HG03432 (cell line): ENCODE results near the gene MGAT5.

Source experiments
- ATAC-seq: cut with Tn5 transposase; IDR thresholded peaks from one replicate; pipeline ENCODE4 v1.9.1; 2021; ENCODE audit warnings: mild to moderate bottlenecking, moderate library complexity; ENCODE audit not compliant: unreplicated experiment

The MGAT5 gene

GRCh38 chr2:134386310-134386709 lies 132.4 kb downstream of the MGAT5 start:
- no peak for ATAC-seq

DNA sequence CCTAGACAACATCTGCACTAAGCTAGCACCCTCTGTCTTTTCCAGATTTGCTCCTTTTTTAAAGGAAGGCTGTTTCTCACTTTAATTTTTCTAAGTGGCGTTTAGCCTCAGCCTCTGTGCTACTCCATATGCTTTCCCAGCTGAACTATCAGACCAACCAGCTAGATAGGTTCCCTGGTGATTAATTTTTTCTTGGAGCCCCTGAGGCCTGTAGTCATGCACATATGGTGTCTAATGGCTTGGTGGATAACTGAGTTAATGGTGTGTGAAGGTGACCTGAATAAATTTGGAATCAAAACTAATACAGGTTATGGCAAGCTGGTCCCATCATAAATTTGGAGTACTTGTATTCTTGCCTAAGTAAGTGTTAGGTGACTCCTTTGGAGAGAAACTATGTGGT lies 135.5 kb downstream of the MGAT5 start:
- no peak for ATAC-seq

DNA sequence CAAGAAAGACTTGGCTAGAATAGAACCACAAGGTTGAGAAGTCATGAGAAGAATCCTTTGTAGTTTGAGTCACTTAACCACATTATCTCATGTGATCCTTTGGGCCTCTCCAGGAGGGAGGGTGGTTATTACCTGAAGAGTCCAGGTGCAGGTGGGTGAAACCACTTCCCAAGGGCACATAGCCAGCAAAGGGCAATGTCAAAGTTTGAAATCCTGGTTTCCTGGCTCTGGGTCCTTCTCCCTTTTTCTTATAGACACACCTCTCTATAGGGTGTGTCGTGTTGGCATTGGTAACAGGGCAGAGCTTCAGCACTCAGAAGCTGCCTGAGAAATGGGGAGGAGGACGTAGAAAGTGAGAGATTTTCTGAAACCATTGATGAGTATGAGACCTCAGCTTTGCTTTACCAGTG lies 137.9 kb downstream of the MGAT5 start:
- peak; percentile 90 for ATAC-seq

DNA sequence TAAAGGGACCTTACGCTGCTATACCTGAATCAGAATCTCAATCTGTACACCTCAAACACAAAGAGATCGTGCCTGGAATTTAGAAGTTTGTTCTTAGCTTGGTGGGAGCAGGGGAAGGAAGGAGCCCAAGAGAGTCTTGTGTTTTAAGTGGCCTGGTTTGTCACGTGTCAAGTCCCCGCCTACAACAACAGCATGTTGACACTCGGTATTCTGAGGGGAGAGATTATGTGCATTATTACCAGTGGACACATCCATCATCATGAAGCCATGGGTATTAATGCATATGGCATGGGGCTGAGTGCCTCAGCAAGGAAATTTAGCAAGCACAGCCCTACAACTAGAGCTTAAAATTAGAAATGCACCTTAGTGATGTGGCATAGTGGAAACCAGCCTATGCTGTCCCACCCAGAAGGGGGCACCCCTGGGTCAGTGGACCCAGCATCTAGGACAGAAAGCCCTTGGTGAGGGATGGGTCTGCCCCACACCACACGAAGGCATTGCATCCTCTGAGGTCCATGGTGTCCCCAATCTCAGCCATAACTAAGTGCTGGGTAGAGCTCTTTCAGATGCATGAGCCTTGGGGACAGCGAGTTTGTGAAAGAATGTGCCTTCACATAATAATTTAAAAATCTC lies 138.7 kb downstream of the MGAT5 start:
- no peak for ATAC-seq

DNA sequence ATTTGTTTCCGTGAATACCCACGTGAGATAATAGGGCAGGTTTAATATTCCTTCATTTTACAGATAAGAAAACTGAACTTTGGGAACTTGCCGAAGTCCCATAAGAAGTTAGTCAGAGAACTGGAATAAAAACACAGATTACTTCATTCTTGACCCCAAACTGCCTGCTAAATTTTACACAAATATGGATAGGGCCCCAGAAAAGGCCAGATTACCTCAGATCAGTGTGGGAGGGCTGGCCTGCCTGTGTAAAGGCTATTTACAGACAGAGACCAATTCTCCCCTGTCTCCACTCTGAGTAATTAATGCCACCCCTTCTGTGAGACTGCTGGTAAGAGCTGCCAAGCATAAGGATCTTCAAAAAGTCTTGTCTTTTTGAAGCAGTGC lies 139.2 kb downstream of the MGAT5 start:
- ATAC-seq = no peak

DNA sequence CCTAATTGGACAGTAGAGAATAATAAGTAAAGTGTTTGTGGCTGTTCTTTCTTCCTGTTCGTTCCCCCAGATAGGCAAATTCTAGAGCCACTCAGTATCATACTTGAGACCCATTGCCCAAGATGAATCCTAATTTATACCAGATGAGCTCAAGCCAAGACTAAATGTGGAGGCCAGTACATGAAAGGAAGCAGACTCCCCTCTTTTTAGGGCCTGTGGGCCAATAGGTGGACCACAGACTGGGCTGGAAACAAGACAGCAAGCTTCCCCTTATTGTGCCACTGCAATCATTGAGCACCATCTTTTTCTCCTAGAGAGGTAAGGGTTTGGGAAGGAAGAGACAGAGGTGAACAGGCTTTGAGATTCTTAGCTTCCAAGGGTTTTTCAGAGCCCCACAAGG lies 141.9 kb downstream of the MGAT5 start:
- no peak for ATAC-seq

GRCh38 chr2:134396493-134396892 lies 142.6 kb downstream of the MGAT5 start:
- no peak for ATAC-seq

DNA sequence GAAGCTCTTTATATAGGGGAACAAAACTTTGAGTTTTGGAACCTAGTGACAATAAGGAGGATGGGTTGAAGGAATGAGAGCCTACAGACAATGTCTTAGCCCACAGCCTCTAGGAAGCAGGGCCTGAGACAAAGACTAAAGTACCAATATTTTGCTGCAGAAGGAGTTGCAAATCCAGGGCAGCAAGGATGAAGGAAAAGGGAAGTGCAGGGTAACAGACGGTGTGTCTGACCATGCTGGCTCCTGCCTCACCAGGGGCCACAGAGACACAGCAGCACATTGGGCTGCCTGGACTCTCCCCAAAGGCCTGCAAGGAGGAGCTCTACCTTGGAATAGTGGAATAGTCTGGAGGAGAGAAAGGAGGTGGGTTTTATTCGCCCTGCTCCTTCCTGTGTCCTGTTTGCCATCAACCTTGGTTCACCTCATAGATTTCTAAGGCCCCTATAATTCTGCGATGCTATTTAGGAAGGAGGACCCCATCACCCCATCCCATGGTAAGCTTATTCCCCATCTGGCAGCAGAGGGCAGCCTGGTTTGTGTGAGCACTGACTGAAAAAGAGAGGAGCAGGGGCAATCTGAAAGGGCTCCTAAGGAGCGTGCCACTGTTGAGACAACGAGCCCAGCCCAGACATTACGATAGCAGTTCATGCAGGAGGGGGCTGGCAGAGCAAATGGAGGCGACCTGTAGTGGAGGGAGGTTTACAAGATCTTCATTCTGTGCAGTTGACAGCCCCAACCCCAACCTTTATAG lies 143.4 kb downstream of the MGAT5 start:
- ATAC-seq = no peak

- no peak for ATAC-seq
These were observed 144.4 kb downstream of the MGAT5 start for GRCh38 chr2:134398300-134398699.

DNA sequence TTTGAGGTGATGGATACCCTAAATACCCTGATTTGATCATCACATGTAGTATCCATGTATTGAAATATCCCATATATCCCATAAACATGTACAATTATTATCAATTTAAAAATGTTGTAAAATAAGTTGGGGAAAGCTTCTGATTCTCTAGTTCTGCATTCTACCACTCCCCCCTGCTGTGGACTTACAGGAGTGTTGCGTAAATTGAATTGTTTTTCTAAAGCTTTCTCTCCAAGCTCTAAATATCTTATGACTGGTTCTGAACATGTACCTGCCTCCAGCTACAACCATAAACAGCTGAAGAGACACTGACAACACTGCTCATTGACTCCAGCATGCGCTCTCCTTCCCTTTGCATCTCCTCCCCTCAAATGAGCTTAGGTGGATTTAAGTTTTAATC lies 145.2 kb downstream of the MGAT5 start:
- ATAC-seq = no peak

- ATAC-seq = no peak
These were observed 147.2 kb downstream of the MGAT5 start for GRCh38 chr2:134401081-134401497.

DNA sequence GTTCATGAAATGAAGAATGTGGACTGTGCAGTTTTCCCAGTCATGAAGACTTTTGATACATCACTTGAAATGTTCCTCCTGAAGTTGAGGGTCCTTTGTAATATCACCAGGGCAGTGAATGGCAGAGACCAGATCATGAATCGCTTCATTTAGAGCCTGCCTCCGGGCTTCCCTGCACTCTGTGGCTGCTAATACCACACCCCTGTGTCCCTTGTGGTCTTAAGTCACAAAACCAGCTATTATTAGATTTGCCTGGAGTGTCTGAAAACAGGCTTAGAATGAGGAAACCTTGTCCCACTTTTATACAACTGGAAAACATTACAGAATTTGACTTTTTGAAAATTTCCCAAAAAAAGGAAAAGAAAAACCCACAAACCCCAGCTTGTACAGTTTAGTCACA lies 147.9 kb downstream of the MGAT5 start:
- no peak for ATAC-seq

- no peak for ATAC-seq
These were observed 148.5 kb downstream of the MGAT5 start for GRCh38 chr2:134402410-134402809.

DNA sequence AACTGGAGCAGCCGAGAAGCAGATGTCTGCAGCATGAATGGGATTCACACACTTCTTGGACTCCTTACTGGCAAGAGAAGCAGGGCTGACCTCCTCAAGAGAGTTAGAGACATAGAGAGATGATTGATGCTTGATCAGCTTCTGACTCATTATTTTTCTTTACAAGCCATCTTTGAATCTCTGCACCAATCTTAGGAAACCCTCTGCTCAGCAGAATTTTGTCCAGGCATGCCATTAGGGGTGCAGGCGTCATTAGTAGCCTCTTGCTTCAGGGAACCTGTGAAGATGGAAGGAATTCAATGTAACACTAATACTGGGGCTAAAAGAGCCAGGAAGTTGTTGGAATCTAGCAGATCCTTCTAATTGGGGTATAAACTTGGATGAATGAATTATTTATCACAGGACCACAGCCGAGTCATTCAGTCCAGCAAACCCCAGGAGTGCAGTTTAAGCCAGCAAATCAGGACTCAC lies 151.8 kb downstream of the MGAT5 start:
- no peak for ATAC-seq

- no peak for ATAC-seq
These were observed 152.4 kb downstream of the MGAT5 start for GRCh38 chr2:134406311-134406710.

DNA sequence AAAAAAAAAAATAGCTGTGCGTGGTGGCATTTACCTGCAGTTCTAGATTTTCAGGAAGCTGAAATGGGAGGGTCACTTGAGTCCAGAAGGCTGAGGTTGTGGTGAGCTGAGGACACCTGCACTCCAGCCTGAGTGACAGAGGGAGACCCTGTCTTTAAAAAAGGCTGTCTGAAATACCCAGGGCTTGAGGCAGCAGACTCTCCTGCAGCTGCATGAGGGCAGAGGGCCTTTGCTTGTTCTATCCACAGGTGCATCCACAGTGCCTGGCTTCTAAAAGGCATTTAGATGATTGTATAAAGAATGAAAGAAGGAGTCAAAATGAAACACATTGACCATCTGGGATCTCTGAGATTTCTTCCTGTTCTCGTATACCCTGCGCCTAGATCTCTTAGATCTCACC lies 152.9 kb downstream of the MGAT5 start:
- ATAC-seq = no peak

DNA sequence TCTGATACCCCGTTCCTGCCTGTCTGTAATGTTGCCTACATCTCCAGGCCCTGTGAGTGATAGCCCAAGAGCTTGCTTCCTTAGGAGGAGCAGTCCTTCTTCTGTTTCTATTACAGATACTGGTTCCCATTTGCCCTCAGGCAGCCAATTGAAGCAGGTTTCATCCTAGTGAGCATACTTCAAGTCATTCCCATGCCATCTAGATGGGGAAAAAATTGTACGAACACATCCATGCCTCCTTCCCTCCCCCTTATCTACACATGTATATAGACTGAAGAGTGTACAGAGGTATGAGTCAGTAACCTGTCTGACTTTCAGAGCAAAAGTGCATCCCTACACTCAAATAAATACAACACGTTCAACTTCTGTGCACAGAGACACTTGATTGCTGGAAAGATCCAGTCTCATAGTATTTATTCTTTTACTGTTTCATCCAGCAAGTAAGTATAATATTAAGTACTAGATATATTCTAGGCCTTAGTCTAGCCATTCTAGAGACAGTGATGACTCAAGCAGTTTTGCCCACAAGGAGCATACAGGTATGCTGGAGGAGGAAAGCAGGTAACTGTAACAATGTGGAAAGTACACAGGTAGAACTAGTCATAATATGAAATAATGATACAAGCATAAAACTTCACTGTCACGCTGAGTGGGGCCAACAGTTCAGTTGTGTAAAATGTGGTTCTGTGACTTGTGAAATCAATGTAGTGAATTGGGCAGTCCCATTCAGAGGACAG lies 153.4 kb downstream of the MGAT5 start:
- ATAC-seq = no peak

DNA sequence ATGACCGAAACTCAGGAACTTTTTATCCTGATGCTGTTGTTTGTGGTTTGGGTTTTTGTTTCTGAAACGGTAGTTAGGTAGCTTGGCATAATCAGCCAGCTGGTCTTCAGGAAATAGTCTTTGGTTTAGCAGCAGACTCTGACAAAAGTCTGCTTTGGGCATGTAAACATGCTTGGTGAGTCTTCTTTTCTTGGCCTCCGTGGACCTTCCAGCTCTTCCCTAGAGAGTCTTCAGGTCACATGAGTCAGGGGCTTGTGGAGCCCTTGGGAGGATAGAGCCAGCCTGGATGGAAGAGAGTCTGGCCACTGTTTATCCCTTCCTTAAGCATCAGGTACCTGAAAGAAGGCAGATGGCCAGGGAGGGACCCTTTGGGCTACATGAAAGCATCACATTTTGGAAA lies 154.5 kb downstream of the MGAT5 start:
- ATAC-seq = no peak

DNA sequence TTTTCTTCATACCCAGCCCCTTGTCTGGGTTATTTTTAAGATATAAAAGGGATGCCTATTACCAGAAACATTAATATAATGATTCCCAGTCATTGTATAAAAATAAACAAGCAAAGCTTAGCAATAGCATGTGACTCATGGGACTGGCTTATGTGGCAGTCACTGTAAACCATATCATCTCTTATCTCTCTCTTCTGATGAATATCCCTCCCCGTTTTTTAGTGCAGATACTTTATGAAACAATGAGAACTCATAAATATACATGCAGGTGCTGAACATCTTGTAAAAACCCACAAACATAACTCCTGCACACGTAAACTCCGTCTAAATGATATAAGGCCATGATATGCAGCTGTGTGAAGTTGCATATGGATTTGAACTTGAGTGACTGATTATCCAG lies 154.9 kb downstream of the MGAT5 start:
- ATAC-seq = no peak

- no peak for ATAC-seq
These were observed 156.1 kb downstream of the MGAT5 start for GRCh38 chr2:134410006-134410405.

DNA sequence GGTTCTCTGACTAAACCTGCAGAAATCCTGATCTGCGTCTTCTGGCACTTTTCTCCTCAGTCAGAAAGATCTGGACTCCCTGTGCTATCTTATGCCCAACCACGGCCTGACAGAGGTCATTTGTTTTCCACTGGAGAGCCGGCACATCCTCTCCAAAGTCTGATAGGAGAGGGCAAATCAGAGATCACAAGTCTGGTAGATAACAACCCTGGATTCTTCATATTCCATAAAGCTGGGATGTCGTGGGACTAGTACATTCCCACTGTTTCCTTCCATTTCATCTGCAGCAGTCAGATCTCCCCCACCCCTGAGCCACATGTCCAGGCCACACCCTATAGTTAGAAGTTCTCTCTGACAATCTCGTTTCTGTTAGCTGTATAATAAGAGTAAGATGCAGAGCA lies 157.0 kb downstream of the MGAT5 start:
- ATAC-seq = no peak

- ATAC-seq = no peak
These were observed 157.5 kb downstream of the MGAT5 start for GRCh38 chr2:134411279-134411827.
